Osteoblast (primary cell): Measurements from ENCODE around the gene MACF1. TPM values are rescaled to one million over a fixed set of nuclear protein-coding genes. Genes with fewer than 3 reads are reported as not detected.
"Not testable (repeated sequence)": the region's sequence is repeated elsewhere in the genome, so short reads cannot be mapped to it uniquely, and the experiment has no call there.

Experiments used
- DNase-seq: peaks from one replicate; pipeline ENCODE4 v3.0.0; 2011; ENCODE audit warnings: low spot score, mixed read lengths; ENCODE audit not compliant: insufficient read length; ENCODE audit errors: missing footprints
- H2AFZ ChIP-seq: 2 replicates; pipeline ENCODE4 v1.6.0; 2011; ENCODE audit warnings: mild to moderate bottlenecking, low read length
- H3K27ac ChIP-seq: 2 replicates; pipeline ENCODE4 v1.5.1; 2011; ENCODE audit warnings: mild to moderate bottlenecking, low read depth, low read length, moderate library complexity
- H3K27me3 ChIP-seq: 2 replicates; pipeline ENCODE4 v1.6.0; 2012; ENCODE audit warnings: mild to moderate bottlenecking, control low read depth, inconsistent platforms, low read length, moderate library complexity; ENCODE audit not compliant: insufficient read depth
- H3K36me3 ChIP-seq: 2 replicates; pipeline ENCODE4 v1.5.1; 2011; ENCODE audit warnings: mild to moderate bottlenecking, low read length, control low read depth, moderate library complexity; ENCODE audit not compliant: insufficient read depth
- H3K4me1 ChIP-seq: 2 replicates; pipeline ENCODE4 v1.5.1; 2011; ENCODE audit warnings: mild to moderate bottlenecking, low read length, control low read depth, moderate library complexity; ENCODE audit not compliant: insufficient read depth
- H3K4me2 ChIP-seq: 2 replicates; pipeline ENCODE4 v1.6.0; 2011; ENCODE audit warnings: mild to moderate bottlenecking, low read length; ENCODE audit not compliant: insufficient read depth
- H3K4me3 ChIP-seq: fragments of 200-600 bp; sonication (generic); 3 replicates; pipeline ENCODE4 v1.5.1; 2012; ENCODE audit warnings: mild to moderate bottlenecking, low read length, inconsistent platforms; ENCODE audit not compliant: insufficient read depth
- H3K79me2 ChIP-seq: 2 replicates; pipeline ENCODE4 v1.6.0; 2012; ENCODE audit warnings: mild to moderate bottlenecking, low read length, control low read depth, inconsistent platforms; ENCODE audit not compliant: insufficient read depth
- H3K9me3 ChIP-seq: 2 replicates; pipeline ENCODE4 v1.5.1; 2011; ENCODE audit warnings: low read depth, low read length, control low read depth
- H4K20me1 ChIP-seq: 2 replicates; pipeline ENCODE4 v1.6.0; 2012; ENCODE audit warnings: mild to moderate bottlenecking, low read length, control low read depth; ENCODE audit not compliant: insufficient read depth
- total RNA-seq: library from RNA; depleted of rRNA; stranded (reverse); fragments of >200 nt; gene quantifications from 2 replicates; pipeline ENCODE4 v1.2.3, GENCODE V29; 2012
- TF ChIP-seq, protein P1 (sequence below): IDR thresholded peaks from 2 replicates; pipeline ENCODE4 v1.5.1; 2011; ENCODE audit warnings: mild to moderate bottlenecking, low read depth, low read length, moderate library complexity; ENCODE audit errors: extremely low read depth

Gene MACF1
- total RNA-seq, 1 donor, result 424 TPM

DNA sequence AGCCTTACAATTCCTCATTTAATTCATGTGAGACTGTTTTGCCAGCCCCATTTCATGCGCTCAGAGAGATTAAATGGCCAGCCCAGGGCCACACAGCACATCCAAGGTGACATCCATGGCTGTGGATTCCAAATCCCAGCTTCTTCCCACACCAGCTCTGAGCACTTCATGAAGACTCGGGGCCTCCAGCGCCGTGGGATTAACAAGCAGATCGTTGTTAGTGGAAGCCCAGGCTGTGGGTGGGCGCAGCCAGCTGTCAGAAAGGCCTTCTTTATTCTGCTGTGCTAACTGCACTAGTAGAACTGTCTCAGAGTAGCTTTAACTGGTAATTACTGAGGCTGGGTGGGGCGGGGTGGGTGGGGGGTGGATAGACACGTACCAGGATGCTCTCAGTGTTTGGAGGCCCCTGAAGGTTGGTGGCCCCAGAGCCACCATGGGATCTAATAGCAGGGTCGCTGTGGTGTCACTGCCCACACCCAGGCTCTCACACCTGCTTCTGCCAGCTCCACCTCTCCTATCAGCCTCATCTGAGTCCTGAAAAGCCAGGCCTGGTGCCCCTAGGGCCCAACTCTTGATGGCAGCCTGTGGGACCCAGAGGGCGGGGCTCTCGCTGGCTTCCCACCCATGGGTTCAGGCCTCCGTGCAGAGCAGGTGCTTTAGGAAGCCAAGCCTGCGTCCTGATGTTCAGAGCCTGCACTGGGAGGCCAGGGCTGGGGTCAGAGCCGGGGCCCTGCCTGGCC lies 290.3 kb downstream of the MACF1 start:
- TF ChIP-seq, protein P1, sequence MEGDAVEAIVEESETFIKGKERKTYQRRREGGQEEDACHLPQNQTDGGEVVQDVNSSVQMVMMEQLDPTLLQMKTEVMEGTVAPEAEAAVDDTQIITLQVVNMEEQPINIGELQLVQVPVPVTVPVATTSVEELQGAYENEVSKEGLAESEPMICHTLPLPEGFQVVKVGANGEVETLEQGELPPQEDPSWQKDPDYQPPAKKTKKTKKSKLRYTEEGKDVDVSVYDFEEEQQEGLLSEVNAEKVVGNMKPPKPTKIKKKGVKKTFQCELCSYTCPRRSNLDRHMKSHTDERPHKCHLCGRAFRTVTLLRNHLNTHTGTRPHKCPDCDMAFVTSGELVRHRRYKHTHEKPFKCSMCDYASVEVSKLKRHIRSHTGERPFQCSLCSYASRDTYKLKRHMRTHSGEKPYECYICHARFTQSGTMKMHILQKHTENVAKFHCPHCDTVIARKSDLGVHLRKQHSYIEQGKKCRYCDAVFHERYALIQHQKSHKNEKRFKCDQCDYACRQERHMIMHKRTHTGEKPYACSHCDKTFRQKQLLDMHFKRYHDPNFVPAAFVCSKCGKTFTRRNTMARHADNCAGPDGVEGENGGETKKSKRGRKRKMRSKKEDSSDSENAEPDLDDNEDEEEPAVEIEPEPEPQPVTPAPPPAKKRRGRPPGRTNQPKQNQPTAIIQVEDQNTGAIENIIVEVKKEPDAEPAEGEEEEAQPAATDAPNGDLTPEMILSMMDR, result no peak
- DNase-seq, result no peak
- peaks cover under 1% of the 10 kb centered on the region for H4K20me1 ChIP-seq
- no peak overlapping the region for H2AFZ ChIP-seq
- H3K79me2 ChIP-seq, result no peaks in the 10 kb centered on the region
- H3K36me3 ChIP-seq, result no peaks in the 10 kb centered on the region
- peaks cover 14% of the 10 kb centered on the region for H3K27me3 ChIP-seq
- peaks cover 3% of the 10 kb centered on the region for H3K4me1 ChIP-seq
- no peak overlapping the region for H3K4me2 ChIP-seq
- H3K4me3 ChIP-seq, result no peak overlapping the region
- H3K9me3 ChIP-seq, result no peaks in the 10 kb centered on the region
- no peak overlapping the region for H3K27ac ChIP-seq

DNA sequence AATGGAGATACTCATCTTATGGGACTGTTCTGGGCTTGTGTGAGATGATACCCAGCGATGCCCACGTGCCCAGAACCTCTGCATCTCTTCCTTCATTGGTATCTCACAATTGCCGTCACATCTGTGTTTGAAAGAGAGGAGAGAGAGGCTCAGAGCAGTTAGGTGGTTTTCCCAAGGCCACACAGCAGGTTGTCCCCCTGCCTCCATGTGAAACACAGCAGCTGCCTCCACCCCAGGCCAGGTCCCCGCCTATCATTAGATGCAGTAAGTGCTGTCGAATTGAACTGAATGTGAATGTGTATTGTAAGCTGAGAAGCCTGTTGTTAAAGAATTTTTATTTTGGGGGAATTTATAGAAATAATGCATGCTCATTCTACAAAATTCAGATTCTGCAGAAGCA lies 292.0 kb downstream of the MACF1 start:
- H3K4me1 ChIP-seq, H3K27me3 ChIP-seq, H3K4me3 ChIP-seq, H2AFZ ChIP-seq, H3K36me3 ChIP-seq, H3K27ac ChIP-seq, H3K79me2 ChIP-seq, H3K4me2 ChIP-seq, DNase-seq, H4K20me1 ChIP-seq, H3K9me3 ChIP-seq: not testable (repeated sequence)

DNA sequence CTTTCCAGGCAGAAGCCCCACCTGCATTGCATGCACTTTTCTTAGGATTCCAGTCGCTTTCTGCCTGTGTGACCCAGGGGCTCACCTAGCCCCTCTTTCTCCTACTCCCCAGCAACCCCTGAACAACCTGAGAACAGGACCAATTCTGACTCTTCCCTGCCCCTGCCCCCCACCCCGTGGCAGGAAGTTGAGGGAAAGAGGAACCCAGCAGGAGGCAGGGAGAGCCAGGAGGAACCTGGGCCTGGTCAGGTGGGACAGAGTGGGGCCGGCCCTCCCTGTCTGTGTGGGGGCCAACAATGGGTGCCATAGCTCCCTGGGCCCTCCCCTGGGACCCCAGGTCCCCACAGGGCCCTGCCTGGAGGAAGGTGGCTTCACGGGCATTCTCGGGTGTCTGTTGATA lies 293.1 kb downstream of the MACF1 start:
- no peak overlapping the region for H3K27ac ChIP-seq
- no peak overlapping the region for H3K4me2 ChIP-seq
- H3K9me3 ChIP-seq, result no peaks in the 10 kb centered on the region
- H4K20me1 ChIP-seq, result no peaks in the 10 kb centered on the region
- H3K27me3 ChIP-seq, result no peaks in the 10 kb centered on the region
- TF ChIP-seq, protein P1, result no peak
- H3K79me2 ChIP-seq, result no peaks in the 10 kb centered on the region
- H3K36me3 ChIP-seq, result no peaks in the 10 kb centered on the region
- peaks cover 3% of the 10 kb centered on the region for H3K4me1 ChIP-seq
- H3K4me3 ChIP-seq, result no peak overlapping the region
- no peak overlapping the region for H2AFZ ChIP-seq
- DNase-seq, result no peak

DNA sequence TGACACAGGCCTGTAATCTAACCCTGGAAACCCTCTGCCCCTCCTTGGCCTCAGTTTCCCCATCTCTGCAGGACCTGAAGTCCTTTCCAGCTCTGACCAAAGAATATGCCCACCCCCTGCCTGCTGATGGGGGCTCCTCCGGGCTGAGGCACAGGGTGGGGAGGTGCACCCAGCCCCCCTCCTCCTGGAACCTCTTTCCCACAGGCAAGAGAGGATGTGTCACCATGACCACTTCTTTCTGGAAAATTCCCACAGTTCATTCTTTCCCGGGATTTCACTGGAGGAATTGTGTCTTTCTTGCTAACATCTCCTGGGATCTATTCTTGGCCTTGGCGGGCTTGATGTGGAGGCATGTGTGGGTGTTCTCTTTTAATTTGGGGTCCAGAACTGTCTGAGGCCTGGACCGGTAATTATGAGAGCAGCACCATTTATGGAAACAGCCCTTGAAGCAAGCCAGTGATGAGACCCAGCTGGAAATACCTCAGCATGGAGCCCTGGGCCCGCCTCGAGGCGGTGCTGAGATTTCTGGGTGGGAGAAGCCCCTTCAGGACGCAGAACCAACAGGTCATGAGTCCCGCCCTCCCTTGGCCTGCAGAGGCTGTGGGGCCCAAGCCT lies 293.7 kb downstream of the MACF1 start:
- not testable (repeated sequence) for H3K4me1 ChIP-seq, H3K79me2 ChIP-seq, H3K27me3 ChIP-seq, H3K4me3 ChIP-seq, H3K9me3 ChIP-seq, H4K20me1 ChIP-seq, H3K27ac ChIP-seq, H2AFZ ChIP-seq, H3K36me3 ChIP-seq, H3K4me2 ChIP-seq
- peak; percentile 81 for DNase-seq

DNA sequence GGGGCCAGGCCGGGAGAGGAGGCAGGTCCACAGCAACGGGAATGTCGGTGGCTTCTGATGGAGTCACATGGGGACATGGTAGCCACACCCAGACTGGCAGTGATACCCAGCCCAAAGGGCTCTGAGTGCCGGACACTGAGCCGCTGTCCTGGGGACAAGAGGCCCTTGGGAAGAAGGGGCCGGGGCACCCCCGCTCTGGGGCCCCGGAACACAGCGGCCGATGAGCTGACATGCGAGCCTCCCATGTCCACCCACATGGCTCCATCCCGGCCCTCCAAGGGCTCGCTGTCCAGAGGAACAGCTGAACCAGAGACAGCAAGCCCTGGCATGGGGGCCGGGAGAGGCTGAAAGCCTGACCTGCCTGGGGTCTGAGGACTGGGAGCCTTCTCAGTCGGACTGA lies 294.3 kb downstream of the MACF1 start:
- not testable (repeated sequence) for H3K4me3 ChIP-seq, H3K27ac ChIP-seq, H2AFZ ChIP-seq, H3K27me3 ChIP-seq, DNase-seq, H3K79me2 ChIP-seq, H3K36me3 ChIP-seq, H4K20me1 ChIP-seq, H3K4me2 ChIP-seq, H3K9me3 ChIP-seq, H3K4me1 ChIP-seq
